HG03108 (cell line): ENCODE measurements around the gene GSE1.
A peak's percentile ranks its signal among the peaks of the same experiment; 100 is the strongest.

Experiments used
- ATAC-seq: cut with Tn5 transposase; IDR thresholded peaks from one replicate; pipeline ENCODE4 v1.9.1; 2021; ENCODE audit warnings: moderate library complexity; ENCODE audit not compliant: unreplicated experiment

The GSE1 gene

GRCh38 chr16:85616607-85617321 is 3.6 kb downstream of the GSE1 start:
- peak; percentile 23 for ATAC-seq

- ATAC-seq: no peak
These were observed 4.8 kb downstream of the GSE1 start for GRCh38 chr16:85617948-85618347.

DNA sequence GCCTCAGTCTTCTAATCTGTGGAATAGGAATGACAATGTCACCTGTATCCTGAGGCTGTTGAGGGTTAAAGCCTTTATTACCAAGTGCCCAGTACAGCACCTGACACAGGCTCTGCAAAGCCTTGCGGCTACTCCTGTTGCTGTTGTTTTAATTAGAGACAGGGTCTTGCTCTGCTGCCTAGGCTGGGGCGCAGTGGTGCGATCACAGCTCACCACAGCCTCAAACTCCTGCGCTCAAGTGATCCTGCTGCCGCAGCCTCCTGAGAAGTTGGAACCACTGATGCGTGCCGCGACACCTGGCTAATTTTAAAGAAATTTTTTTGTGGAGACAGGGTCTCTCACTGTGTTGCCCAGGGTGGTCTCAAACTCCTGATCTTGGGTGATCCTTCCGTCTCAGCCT is 5.4 kb downstream of the GSE1 start:
- ATAC-seq: no peak

- no peak for ATAC-seq
These were observed 6.2 kb downstream of the GSE1 start for GRCh38 chr16:85619101-85619891.

DNA sequence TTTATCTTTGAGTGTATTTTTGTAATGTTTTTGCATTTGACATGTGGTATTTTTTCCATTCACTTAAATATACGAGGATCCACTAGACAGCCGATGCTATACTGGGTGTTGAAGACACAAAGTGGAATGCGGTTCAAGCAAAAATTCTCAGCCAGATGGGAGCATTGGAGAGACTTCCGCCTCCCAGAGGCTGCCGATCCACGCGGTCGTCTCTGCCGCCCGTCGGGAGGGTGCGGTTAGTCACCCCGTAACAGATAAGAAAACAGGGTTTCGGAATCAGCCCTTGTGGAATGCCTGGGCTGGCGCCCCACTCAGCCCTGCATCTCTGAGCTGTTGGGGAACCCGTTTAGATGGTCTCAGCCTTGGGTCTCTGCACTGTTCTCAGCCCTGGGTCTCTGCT is 7.3 kb downstream of the GSE1 start:
- ATAC-seq: no peak

GRCh38 chr16:85621698-85622428 is 8.7 kb downstream of the GSE1 start:
- no peak for ATAC-seq

- ATAC-seq: no peak
These were observed 9.6 kb downstream of the GSE1 start for GRCh38 chr16:85622683-85623082.

DNA sequence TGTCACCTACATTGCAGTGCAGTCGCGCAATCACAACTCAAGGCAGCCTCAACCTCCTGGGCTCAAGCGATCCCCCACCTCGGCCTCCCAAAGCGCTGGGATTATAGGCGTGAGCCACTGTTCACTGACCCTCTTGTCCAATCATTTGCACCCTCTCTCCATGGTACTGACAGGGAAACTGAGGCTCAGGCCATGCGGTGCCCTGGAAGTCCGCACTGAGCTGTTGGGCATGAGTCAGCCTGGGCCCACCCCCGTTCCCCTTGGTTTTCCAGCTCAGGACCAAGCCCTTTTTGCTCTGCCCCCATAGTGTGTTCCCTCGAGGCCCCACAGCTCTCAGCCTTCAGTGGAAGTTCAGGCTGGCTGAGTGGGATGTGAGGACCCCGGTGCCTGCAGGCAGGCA is 10.1 kb downstream of the GSE1 start:
- no peak for ATAC-seq

GRCh38 chr16:85623997-85624601 is 11.0 kb downstream of the GSE1 start:
- no peak for ATAC-seq

GRCh38 chr16:85624646-85625045 is 11.5 kb downstream of the GSE1 start:
- ATAC-seq: no peak

- ATAC-seq: no peak
These were observed 11.9 kb downstream of the GSE1 start for GRCh38 chr16:85625053-85625452.

DNA sequence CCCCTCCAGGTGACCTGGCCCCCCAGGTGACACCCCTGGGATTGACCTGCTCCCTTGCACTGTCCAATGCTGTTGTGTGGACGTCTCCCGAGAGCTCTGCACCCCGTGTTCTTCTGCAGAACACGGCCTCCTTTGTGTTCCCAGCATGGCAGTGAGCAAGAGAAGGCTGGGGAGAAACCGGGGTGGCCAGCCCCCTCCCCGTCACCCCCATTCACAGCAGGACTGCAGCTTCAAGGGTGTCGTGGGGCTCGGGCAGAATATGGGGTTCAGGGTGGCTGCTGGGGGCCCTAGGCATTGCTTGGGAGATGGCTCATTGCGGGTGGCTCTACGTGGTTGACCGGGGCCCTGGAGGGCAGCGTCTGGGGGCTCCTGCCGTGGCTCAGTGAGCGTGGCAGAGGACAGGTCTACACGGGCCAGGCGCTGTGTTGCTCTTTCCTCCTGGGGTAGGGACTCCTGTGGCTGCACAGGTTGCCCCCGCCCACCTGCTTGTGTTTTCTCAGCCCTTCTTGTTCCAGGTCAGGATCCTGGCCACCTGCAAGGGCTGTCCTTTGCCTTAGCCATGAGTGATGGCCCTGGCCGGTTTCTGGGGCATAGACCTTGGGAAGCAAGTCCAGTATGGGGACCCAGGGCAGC is 12.5 kb downstream of the GSE1 start:
- ATAC-seq: no peak

- no peak for ATAC-seq
These were observed 13.3 kb downstream of the GSE1 start for GRCh38 chr16:85626191-85626981.

- ATAC-seq: no peak
These were observed 14.0 kb downstream of the GSE1 start for GRCh38 chr16:85627089-85627488.

- ATAC-seq: no peak
These were observed 14.6 kb downstream of the GSE1 start for GRCh38 chr16:85627526-85628264.

GRCh38 chr16:85628265-85628556 is 15.1 kb downstream of the GSE1 start:
- no peak for ATAC-seq

DNA sequence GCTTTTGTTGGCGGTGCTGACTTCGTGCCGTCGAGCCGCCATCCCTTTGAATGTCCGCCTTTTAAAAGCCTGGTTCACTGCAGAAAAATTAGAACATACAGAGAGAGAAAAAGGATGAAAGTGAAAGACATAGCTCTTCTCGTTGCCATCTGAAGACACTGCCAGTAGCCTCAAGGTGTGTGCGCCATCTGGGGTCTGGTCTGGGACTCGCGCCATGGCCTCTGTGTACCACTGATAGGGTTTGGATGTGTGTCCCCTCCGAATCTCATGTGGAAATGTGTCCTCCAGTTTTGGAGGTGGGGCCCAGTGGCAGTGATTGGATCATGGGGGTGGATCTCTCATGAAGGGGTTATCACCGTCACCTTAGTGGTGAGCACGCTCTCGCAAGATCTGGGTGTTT is 15.5 kb downstream of the GSE1 start:
- ATAC-seq: no peak

GRCh38 chr16:85629326-85629725 is 16.2 kb downstream of the GSE1 start:
- no peak for ATAC-seq

DNA sequence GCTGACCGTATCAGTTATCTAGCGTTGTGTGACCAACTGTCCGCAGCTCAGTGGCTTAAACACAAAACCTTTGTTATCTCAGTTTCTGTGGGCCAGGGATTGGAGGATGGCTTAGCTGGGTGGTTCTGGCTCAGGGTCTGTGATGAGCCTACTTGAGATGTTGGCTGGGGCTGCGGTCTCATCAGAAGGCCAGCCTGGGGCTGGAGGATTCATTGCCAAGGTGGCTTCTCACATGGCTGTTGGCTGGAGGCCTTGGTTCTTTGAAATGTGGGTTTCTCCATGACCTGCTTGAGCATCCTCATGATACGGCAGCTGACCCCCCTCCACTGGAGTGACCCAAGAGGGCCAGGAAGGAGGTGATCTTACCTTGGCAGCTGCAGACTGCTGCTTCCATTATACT is 16.7 kb downstream of the GSE1 start:
- no peak for ATAC-seq

DNA sequence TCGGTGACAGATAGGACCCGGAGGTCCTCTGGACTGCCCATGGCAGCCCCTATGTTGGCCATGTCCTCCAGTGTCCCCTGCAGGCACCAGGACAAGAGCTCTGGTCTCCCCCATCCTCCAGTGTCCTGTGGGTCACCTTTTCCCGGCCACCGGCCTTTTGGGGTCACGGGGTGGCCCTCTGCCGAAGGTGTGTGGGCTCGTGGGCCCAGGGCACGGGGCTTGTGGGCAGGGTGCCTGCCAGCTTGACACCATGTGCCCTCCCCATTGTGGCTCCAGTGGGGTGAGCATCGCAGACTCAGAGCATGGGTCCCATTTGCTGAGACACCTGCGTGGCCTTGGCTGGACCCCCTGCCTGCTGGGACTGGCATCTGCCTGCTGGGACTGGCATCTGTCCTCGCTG is 18.1 kb downstream of the GSE1 start:
- ATAC-seq: no peak
